ENCODE measurements around the gene WDR59.

DNA sequence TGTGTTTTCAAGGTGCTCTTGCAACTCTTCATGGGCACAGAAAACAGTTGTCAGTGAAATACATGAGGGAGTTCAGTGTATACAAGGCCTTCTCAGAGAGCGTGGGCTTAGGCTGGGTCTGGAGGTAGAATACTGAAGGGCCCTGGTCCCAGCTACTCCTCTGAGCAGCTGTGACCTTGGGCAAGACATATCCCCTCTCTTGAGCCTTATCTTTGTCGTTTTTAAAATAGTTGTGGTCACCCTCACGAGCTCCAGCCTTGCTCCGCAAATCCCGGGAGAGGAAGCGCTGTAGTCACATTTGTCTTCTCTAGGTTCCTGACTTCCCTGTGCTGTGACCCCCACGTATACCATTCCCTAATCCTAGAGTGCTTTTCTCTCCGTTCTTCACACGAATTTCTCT is 17.6 kb upstream of the WDR59 start:
- TF ChIP-seq, protein P1, sequence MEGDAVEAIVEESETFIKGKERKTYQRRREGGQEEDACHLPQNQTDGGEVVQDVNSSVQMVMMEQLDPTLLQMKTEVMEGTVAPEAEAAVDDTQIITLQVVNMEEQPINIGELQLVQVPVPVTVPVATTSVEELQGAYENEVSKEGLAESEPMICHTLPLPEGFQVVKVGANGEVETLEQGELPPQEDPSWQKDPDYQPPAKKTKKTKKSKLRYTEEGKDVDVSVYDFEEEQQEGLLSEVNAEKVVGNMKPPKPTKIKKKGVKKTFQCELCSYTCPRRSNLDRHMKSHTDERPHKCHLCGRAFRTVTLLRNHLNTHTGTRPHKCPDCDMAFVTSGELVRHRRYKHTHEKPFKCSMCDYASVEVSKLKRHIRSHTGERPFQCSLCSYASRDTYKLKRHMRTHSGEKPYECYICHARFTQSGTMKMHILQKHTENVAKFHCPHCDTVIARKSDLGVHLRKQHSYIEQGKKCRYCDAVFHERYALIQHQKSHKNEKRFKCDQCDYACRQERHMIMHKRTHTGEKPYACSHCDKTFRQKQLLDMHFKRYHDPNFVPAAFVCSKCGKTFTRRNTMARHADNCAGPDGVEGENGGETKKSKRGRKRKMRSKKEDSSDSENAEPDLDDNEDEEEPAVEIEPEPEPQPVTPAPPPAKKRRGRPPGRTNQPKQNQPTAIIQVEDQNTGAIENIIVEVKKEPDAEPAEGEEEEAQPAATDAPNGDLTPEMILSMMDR (conservative IDR thresholded peaks at IDR 0.05; ENCODE audit: low read length): no peak
- no peak for TF ChIP-seq EZH2phosphoT487 (IDR thresholded peaks at IDR 0.05; ENCODE audit: borderline replicate concordance)

Data from Loucy (cell line).